Suprapubic skin (tissue), 3 donors: Measurements from ENCODE around the gene HS3ST2.

Experiments
- CTCF ChIP-seq, 2 donors: fragments of 200-600 bp in 1 of 2; fragments of 450-650 bp in 1 of 2; sonication (generic) in 1 of 2; IDR thresholded peaks; one replicate each; pipeline ENCODE4 v1.5.1; 2016 to 2019; ENCODE audit warnings: antibody characterized with exemption in 2 of 2, mild to moderate bottlenecking in 1 of 2, moderate library complexity in 1 of 2
- POLR2A ChIP-seq, 2 donors: fragments of 450-650 bp; IDR thresholded peaks; one replicate each; pipeline ENCODE4 v1.6.1; 2017; ENCODE audit warnings: antibody characterized with exemption in 2 of 2, mild to moderate bottlenecking in 2 of 2, moderate library complexity in 2 of 2

DNA sequence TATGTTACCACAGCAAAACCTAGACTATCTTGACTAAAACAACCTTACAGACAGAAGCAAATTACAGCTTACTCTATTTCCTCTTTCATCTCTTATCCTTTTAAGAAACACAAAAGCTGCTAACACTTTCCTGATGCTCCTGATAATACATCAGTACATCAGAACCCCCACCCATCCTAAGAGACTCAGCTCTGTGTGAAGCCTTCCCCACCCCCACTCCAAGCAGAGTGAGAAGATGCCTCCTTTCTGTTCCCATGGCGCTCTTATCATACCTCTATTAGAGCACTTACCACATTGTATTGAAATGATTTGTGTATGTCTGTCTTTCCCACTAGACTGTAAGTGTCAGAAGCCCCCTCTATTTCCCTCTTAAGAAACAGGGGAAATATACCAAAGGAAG is 42.4 kb upstream of the HS3ST2 start:
- TF ChIP-seq CTCF (IDR thresholded peaks at IDR 0.05) (no peak), POLR2A (IDR thresholded peaks at IDR 0.05) (no peak)
